Hepatocyte (in vitro differentiated cells): ENCODE data around the gene PERCC1. TPM values are rescaled to one million over a fixed set of nuclear protein-coding genes. Genes with fewer than 3 reads are reported as not detected.
A peak's percentile ranks its signal among the peaks of the same experiment; 100 is the strongest.

ENCODE experiments used
- DNase-seq: peaks from one replicate; pipeline ENCODE4 v3.0.0-alpha.2; 2016; ENCODE audit warnings: low spot score
- H2AFZ ChIP-seq: fragments of 200-600 bp; sonication (generic); 2 replicates; pipeline ENCODE4 v1.6.0; 2016; ENCODE audit warnings: antibody characterized with exemption, mild to moderate bottlenecking
- H3K27ac ChIP-seq: fragments of 200-600 bp; sonication (generic); 2 replicates; pipeline ENCODE4 v1.5.1; 2016; ENCODE audit warnings: mild to moderate bottlenecking
- H3K27me3 ChIP-seq: fragments of 200-600 bp; sonication (generic); 2 replicates; pipeline ENCODE4 v1.6.1; 2016
- H3K36me3 ChIP-seq: fragments of 200-600 bp; sonication (generic); replicated peaks from 2 replicates; pipeline ENCODE4 v1.5.1; 2016; ENCODE audit warnings: low read depth; ENCODE audit not compliant: insufficient read depth
- H3K4me1 ChIP-seq: fragments of 200-600 bp; sonication (generic); 2 replicates; pipeline ENCODE4 v1.5.1; 2016; ENCODE audit warnings: mild to moderate bottlenecking, moderate library complexity; ENCODE audit not compliant: insufficient read depth
- H3K4me2 ChIP-seq: fragments of 200-600 bp; sonication (generic); 2 replicates; pipeline ENCODE4 v1.6.0; 2016
- H3K4me3 ChIP-seq: fragments of 200-600 bp; sonication (generic); 2 replicates; pipeline ENCODE4 v1.5.1; 2016; ENCODE audit warnings: mild to moderate bottlenecking
- H3K79me2 ChIP-seq: fragments of 200-600 bp; sonication (generic); 2 replicates; pipeline ENCODE4 v1.6.0; 2017; ENCODE audit warnings: mild to moderate bottlenecking
- H3K9me2 ChIP-seq: fragments of 200-600 bp; sonication (generic); replicated peaks from 2 replicates; pipeline ENCODE4 v1.6.0; 2017; ENCODE audit warnings: mild to moderate bottlenecking; ENCODE audit not compliant: insufficient read depth
- H3K9me3 ChIP-seq: fragments of 200-600 bp; sonication (generic); 2 replicates; pipeline ENCODE4 v1.5.1; 2016; ENCODE audit warnings: low read depth, mild to moderate bottlenecking
- H4K20me1 ChIP-seq: fragments of 200-600 bp; sonication (generic); 2 replicates; pipeline ENCODE4 v1.6.0; 2016; ENCODE audit warnings: mild to moderate bottlenecking; ENCODE audit not compliant: insufficient read depth, poor library complexity, severe bottlenecking
- CTCF ChIP-seq: fragments of 200-600 bp; sonication (generic); IDR thresholded peaks from 2 replicates; pipeline ENCODE4 v1.5.1; 2016; ENCODE audit warnings: antibody characterized with exemption, mild to moderate bottlenecking; ENCODE audit not compliant: poor library complexity
- EZH2 ChIP-seq: fragments of 200-600 bp; sonication (generic); IDR thresholded peaks from 2 replicates; pipeline ENCODE4 v1.6.1; 2016; ENCODE audit warnings: antibody characterized with exemption, mild to moderate bottlenecking, borderline replicate concordance
- EZH2phosphoT487 ChIP-seq: fragments of 200-600 bp; sonication (generic); IDR thresholded peaks from one replicate; pipeline ENCODE4 v1.6.1; 2018; ENCODE audit warnings: antibody characterized with exemption, mild to moderate bottlenecking, low read depth, moderate library complexity; ENCODE audit not compliant: unreplicated experiment, severe bottlenecking
- WGBS: methylation state at CpG from one replicate; pipeline ENCODE4 v1.1.6; 2016; ENCODE audit warnings: low lambda C conversion rate; ENCODE audit errors: missing lambda C conversion rate; 5-methylcytosine and 5-hydroxymethylcytosine counted together
- polyA plus RNA-seq: library from polyadenylated mRNA; unstranded; fragments of >200 nt; fragmentation: Nextera tagmentation; extraction: Ambion mirVana; gene quantifications from 2 replicates; pipeline ENCODE4 v1.2.1, GENCODE V29; 2016
- total RNA-seq: library from RNA; depleted of rRNA; stranded (reverse); fragments of >200 nt; gene quantifications from 2 replicates; pipeline ENCODE4 v1.2.3, GENCODE V29; 2014

The PERCC1 gene
- total and polyA plus RNA-seq, 2 experiments from 2014 or later, result 2.5 TPM; not detected in 1

- Histone ChIP-seq H3K27ac (no peak overlapping the region), H3K9me2 (no peaks in the 10 kb centered on the region), H3K36me3 (no peaks in the 10 kb centered on the region), H2AFZ (no peak overlapping the region), H3K27me3 (no peaks in the 10 kb centered on the region), H3K4me1 (no peaks in the 10 kb centered on the region), H3K9me3 (no peaks in the 10 kb centered on the region), H4K20me1 (no peaks in the 10 kb centered on the region), H3K79me2 (peaks cover 7% of the 10 kb centered on the region), H3K4me2 (no peak overlapping the region), H3K4me3 (no peak overlapping the region)
- 100% methylated on average over 3 of the region's 10 CpGs for WGBS
- DNase-seq, result no peak
- TF ChIP-seq EZH2phosphoT487 (no peak), EZH2 (no peak), CTCF (no peak)
Measured at GRCh38 chr16:1459967-1460366, 29.1 kb downstream of the PERCC1 start.

- no peak overlapping the region for H3K4me3 ChIP-seq
- no peak overlapping the region for H3K4me2 ChIP-seq
- H3K4me1 ChIP-seq, result no peaks in the 10 kb centered on the region
- H3K9me3 ChIP-seq, result no peaks in the 10 kb centered on the region
- H3K79me2 ChIP-seq, result peaks cover 9% of the 10 kb centered on the region
- no peak overlapping the region for H2AFZ ChIP-seq
- WGBS, result 88% methylated on average over 30 of the region's 30 CpGs
- no peak overlapping the region for H3K27ac ChIP-seq
- H3K36me3 ChIP-seq, result no peaks in the 10 kb centered on the region
- H3K27me3 ChIP-seq, result no peaks in the 10 kb centered on the region
- DNase-seq, result no peak
- H4K20me1 ChIP-seq, result peaks cover 3% of the 10 kb centered on the region
- TF ChIP-seq CTCF (no peak), EZH2 (no peak), EZH2phosphoT487 (no peak)
- H3K9me2 ChIP-seq, result no peaks in the 10 kb centered on the region
Measured at GRCh38 chr16:1460602-1461138, 29.8 kb downstream of the PERCC1 start.

- Histone ChIP-seq H3K4me1 (no peaks in the 10 kb centered on the region), H3K4me2 (no peak overlapping the region), H3K27ac (peak overlapping the region; percentile 46), H4K20me1 (peaks cover 5% of the 10 kb centered on the region), H3K4me3 (no peak overlapping the region), H3K9me2 (no peaks in the 10 kb centered on the region), H2AFZ (no peak overlapping the region), H3K27me3 (no peaks in the 10 kb centered on the region), H3K9me3 (no peaks in the 10 kb centered on the region), H3K79me2 (peaks cover 10% of the 10 kb centered on the region), H3K36me3 (no peaks in the 10 kb centered on the region)
- TF ChIP-seq CTCF (no peak), EZH2 (no peak), EZH2phosphoT487 (no peak)
- peak; percentile 65 for DNase-seq
- 64% methylated on average over 24 of the region's 24 CpGs for WGBS
Measured at GRCh38 chr16:1461146-1461545, 30.3 kb downstream of the PERCC1 start.
